Neural progenitor cell (in vitro differentiated cells): ENCODE measurements around the gene EHBP1.

Experiments
- EZH2 ChIP-seq: fragments of 200-600 bp; sonication (generic); IDR thresholded peaks from 2 replicates; pipeline ENCODE4 v1.6.1; 2017; ENCODE audit warnings: antibody characterized with exemption, mild to moderate bottlenecking, moderate library complexity
- EZH2phosphoT487 ChIP-seq: fragments of 200-600 bp; sonication (generic); IDR thresholded peaks from 2 replicates; pipeline ENCODE4 v1.6.1; 2017; ENCODE audit warnings: antibody characterized with exemption
- TF ChIP-seq, protein P1 (sequence below): fragments of 200-600 bp; sonication (generic); IDR thresholded peaks from 2 replicates; pipeline ENCODE4 v1.5.1; 2017; ENCODE audit warnings: antibody characterized with exemption, mild to moderate bottlenecking

DNA sequence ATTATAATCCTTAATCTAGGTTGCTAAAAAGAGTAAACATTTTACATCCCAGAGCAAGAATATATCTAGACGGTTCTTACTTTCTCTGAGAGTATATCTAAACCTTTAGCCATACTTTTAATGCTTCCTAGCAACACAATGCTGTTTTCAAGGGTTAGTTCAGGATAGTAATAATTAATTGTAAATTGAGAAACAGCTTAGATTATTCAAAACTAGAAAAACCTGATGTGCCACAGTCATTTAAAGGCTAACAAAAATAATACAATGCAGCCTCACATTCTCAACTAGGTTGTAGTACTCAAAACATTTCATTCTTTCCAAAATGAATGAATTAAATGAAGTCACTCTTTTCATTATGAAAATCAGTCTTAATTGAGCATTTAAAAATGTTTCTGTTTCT lies 241.9 kb downstream of the EHBP1 start:
- TF ChIP-seq, protein P1, sequence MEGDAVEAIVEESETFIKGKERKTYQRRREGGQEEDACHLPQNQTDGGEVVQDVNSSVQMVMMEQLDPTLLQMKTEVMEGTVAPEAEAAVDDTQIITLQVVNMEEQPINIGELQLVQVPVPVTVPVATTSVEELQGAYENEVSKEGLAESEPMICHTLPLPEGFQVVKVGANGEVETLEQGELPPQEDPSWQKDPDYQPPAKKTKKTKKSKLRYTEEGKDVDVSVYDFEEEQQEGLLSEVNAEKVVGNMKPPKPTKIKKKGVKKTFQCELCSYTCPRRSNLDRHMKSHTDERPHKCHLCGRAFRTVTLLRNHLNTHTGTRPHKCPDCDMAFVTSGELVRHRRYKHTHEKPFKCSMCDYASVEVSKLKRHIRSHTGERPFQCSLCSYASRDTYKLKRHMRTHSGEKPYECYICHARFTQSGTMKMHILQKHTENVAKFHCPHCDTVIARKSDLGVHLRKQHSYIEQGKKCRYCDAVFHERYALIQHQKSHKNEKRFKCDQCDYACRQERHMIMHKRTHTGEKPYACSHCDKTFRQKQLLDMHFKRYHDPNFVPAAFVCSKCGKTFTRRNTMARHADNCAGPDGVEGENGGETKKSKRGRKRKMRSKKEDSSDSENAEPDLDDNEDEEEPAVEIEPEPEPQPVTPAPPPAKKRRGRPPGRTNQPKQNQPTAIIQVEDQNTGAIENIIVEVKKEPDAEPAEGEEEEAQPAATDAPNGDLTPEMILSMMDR: no peak
- TF ChIP-seq EZH2phosphoT487: no peak
- no peak for TF ChIP-seq EZH2
